ENCODE results near the gene DPP6.

DPP6 gene

GRCh38 chr7:154869436-154869835, 817.2 kb downstream of the DPP6 start:
- Histone ChIP-seq H3K27me3 (ENCODE audit: control insufficient read depth, insufficient read depth, low read length) (no peaks in the 10 kb centered on the region), H3K4me1 (ENCODE audit: control insufficient read depth, insufficient read depth, low read length) (peaks cover 11% of the 10 kb centered on the region; the same call in 1 of the 2 replicates), H3K4me3 (ENCODE audit: low read depth, low read length) (no peak overlapping the region), H3K9me3 (ENCODE audit: control insufficient read depth, insufficient read depth, low read length) (no peaks in the 10 kb centered on the region), H3K27ac (ENCODE audit: low read depth, low read length) (no peak overlapping the region), H3K36me3 (ENCODE audit: control insufficient read depth, insufficient read depth, low read length) (no peaks in the 10 kb centered on the region), H3K9ac (ENCODE audit: low read depth, low read length) (no peak overlapping the region)

- H3K36me3 ChIP-seq (ENCODE audit: control insufficient read depth, insufficient read depth, low read length) = no peaks in the 10 kb centered on the region
- no peak overlapping the region for H3K4me3 ChIP-seq (ENCODE audit: low read depth, low read length)
- H3K27me3 ChIP-seq (ENCODE audit: control insufficient read depth, insufficient read depth, low read length) = no peaks in the 10 kb centered on the region
- H3K4me1 ChIP-seq (ENCODE audit: control insufficient read depth, insufficient read depth, low read length) = peaks cover 11% of the 10 kb centered on the region; the same call in 1 of the 2 replicates
- no peak overlapping the region for H3K9ac ChIP-seq (ENCODE audit: low read depth, low read length)
- H3K9me3 ChIP-seq (ENCODE audit: control insufficient read depth, insufficient read depth, low read length) = no peaks in the 10 kb centered on the region
- no peak overlapping the region for H3K27ac ChIP-seq (ENCODE audit: low read depth, low read length)
Observed at GRCh38 chr7:154871507-154871906, 819.3 kb downstream of the DPP6 start.

- Histone ChIP-seq H3K9ac (ENCODE audit: low read depth, low read length) (no peak overlapping the region), H3K4me1 (ENCODE audit: control insufficient read depth, insufficient read depth, low read length) (peaks cover 11% of the 10 kb centered on the region; the same call in 1 of the 2 replicates), H3K4me3 (ENCODE audit: low read depth, low read length) (no peak overlapping the region), H3K27ac (ENCODE audit: low read depth, low read length) (no peak overlapping the region), H3K27me3 (ENCODE audit: control insufficient read depth, insufficient read depth, low read length) (no peaks in the 10 kb centered on the region), H3K9me3 (ENCODE audit: control insufficient read depth, insufficient read depth, low read length) (no peaks in the 10 kb centered on the region), H3K36me3 (ENCODE audit: control insufficient read depth, insufficient read depth, low read length) (no peaks in the 10 kb centered on the region)
Observed at GRCh38 chr7:154871928-154872750, 819.9 kb downstream of the DPP6 start.

GRCh38 chr7:154872811-154873499, 820.8 kb downstream of the DPP6 start:
- Histone ChIP-seq H3K9me3 (ENCODE audit: control insufficient read depth, insufficient read depth, low read length) (no peaks in the 10 kb centered on the region), H3K27ac (ENCODE audit: low read depth, low read length) (no peak overlapping the region), H3K27me3 (ENCODE audit: control insufficient read depth, insufficient read depth, low read length) (no peaks in the 10 kb centered on the region), H3K36me3 (ENCODE audit: control insufficient read depth, insufficient read depth, low read length) (no peaks in the 10 kb centered on the region), H3K4me3 (ENCODE audit: low read depth, low read length) (no peak overlapping the region), H3K9ac (ENCODE audit: low read depth, low read length) (no peak overlapping the region), H3K4me1 (ENCODE audit: control insufficient read depth, insufficient read depth, low read length) (peaks cover 11% of the 10 kb centered on the region; the same call in 1 of the 2 replicates)

GRCh38 chr7:154873500-154874121, 821.4 kb downstream of the DPP6 start:
- H3K9me3 ChIP-seq (ENCODE audit: control insufficient read depth, insufficient read depth, low read length) = no peaks in the 10 kb centered on the region
- no peak overlapping the region for H3K27ac ChIP-seq (ENCODE audit: low read depth, low read length)
- peaks cover 8% of the 10 kb centered on the region; the same call in 1 of the 2 replicates for H3K4me1 ChIP-seq (ENCODE audit: control insufficient read depth, insufficient read depth, low read length)
- H3K9ac ChIP-seq (ENCODE audit: low read depth, low read length) = no peak overlapping the region
- H3K27me3 ChIP-seq (ENCODE audit: control insufficient read depth, insufficient read depth, low read length) = no peaks in the 10 kb centered on the region
- no peak overlapping the region for H3K4me3 ChIP-seq (ENCODE audit: low read depth, low read length)
- H3K36me3 ChIP-seq (ENCODE audit: control insufficient read depth, insufficient read depth, low read length) = no peaks in the 10 kb centered on the region

DNA sequence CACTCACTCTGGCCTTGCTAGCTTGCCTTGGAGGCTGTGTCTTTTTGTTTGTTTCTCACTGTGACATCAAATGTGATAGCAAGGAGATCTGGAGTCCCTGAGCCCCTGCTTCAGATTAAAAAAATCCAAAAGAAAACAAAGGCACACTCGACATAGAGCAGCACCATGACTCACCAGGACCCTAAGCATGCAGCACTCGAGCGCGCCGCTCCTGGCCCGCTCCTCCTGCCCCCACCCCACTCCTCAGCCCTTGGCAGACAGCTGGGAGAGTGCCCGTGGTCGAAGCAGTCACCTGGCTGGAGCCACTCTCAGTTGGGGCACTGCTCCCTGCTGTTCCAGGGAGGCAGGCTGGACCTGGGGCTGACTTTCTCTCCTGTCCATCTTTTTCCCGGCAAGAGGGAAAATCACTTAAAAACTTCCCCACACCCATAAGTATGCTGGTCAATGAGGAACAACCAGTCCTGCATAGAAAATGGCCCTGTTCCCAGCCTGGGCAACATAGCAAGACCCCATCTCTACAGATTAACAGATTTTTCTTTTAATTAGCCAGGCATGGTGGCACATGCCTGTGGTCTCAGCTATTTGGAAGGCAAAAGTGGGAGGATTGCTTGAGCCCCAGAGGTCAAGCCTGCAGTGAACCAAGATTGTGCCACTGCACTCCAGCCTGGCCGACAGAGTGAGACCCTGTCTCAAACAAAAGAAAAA, 822.4 kb downstream of the DPP6 start:
- no peaks in the 10 kb centered on the region for H3K4me1 ChIP-seq (ENCODE audit: control insufficient read depth, insufficient read depth, low read length)
- H3K9ac ChIP-seq (ENCODE audit: low read depth, low read length) = no peak overlapping the region
- H3K4me3 ChIP-seq (ENCODE audit: low read depth, low read length) = no peak overlapping the region
- no peak overlapping the region for H3K27ac ChIP-seq (ENCODE audit: low read depth, low read length)
- H3K27me3 ChIP-seq (ENCODE audit: control insufficient read depth, insufficient read depth, low read length) = no peaks in the 10 kb centered on the region
- no peaks in the 10 kb centered on the region for H3K9me3 ChIP-seq (ENCODE audit: control insufficient read depth, insufficient read depth, low read length)
- H3K36me3 ChIP-seq (ENCODE audit: control insufficient read depth, insufficient read depth, low read length) = no peaks in the 10 kb centered on the region

- Histone ChIP-seq H3K9me3 (ENCODE audit: control insufficient read depth, insufficient read depth, low read length) (no peaks in the 10 kb centered on the region), H3K27me3 (ENCODE audit: control insufficient read depth, insufficient read depth, low read length) (no peaks in the 10 kb centered on the region), H3K36me3 (ENCODE audit: control insufficient read depth, insufficient read depth, low read length) (no peaks in the 10 kb centered on the region), H3K27ac (ENCODE audit: low read depth, low read length) (no peak overlapping the region), H3K9ac (ENCODE audit: low read depth, low read length) (no peak overlapping the region), H3K4me3 (ENCODE audit: low read depth, low read length) (no peak overlapping the region), H3K4me1 (ENCODE audit: control insufficient read depth, insufficient read depth, low read length) (no peaks in the 10 kb centered on the region)
Observed at GRCh38 chr7:154875297-154875696, 823.1 kb downstream of the DPP6 start.

DNA sequence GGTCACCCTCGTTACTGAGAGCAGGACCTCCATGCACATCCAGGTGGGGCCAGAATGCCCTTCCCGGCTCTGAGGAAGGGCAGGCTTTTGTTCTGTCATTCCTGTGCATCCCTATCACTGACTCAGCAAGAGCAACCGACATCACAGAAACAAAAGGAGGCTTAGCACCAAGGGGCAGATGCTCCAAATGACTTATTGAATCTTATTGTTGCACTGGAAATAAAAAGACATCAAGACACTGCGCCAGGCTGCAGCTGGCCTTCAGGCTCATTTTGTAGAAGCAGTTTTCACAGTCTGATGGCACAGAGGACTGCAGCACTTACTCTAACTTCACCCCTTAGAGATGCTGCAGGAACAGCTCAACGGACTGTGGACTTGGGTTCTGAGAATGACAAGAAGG, 824.3 kb downstream of the DPP6 start:
- no peak overlapping the region for H3K9ac ChIP-seq (ENCODE audit: low read depth, low read length)
- no peak overlapping the region for H3K27ac ChIP-seq (ENCODE audit: low read depth, low read length)
- H3K27me3 ChIP-seq (ENCODE audit: control insufficient read depth, insufficient read depth, low read length) = no peaks in the 10 kb centered on the region
- H3K36me3 ChIP-seq (ENCODE audit: control insufficient read depth, insufficient read depth, low read length) = no peaks in the 10 kb centered on the region
- H3K4me3 ChIP-seq (ENCODE audit: low read depth, low read length) = no peak overlapping the region
- no peaks in the 10 kb centered on the region for H3K9me3 ChIP-seq (ENCODE audit: control insufficient read depth, insufficient read depth, low read length)
- no peaks in the 10 kb centered on the region for H3K4me1 ChIP-seq (ENCODE audit: control insufficient read depth, insufficient read depth, low read length)

GRCh38 chr7:154877031-154877430, 824.8 kb downstream of the DPP6 start:
- Histone ChIP-seq H3K4me3 (ENCODE audit: low read depth, low read length) (no peak overlapping the region), H3K4me1 (ENCODE audit: control insufficient read depth, insufficient read depth, low read length) (no peaks in the 10 kb centered on the region), H3K27ac (ENCODE audit: low read depth, low read length) (no peak overlapping the region), H3K36me3 (ENCODE audit: control insufficient read depth, insufficient read depth, low read length) (no peaks in the 10 kb centered on the region), H3K9me3 (ENCODE audit: control insufficient read depth, insufficient read depth, low read length) (no peaks in the 10 kb centered on the region), H3K9ac (ENCODE audit: low read depth, low read length) (no peak overlapping the region), H3K27me3 (ENCODE audit: control insufficient read depth, insufficient read depth, low read length) (no peaks in the 10 kb centered on the region)

- Histone ChIP-seq H3K27ac (ENCODE audit: low read depth, low read length) (no peak overlapping the region), H3K27me3 (ENCODE audit: control insufficient read depth, insufficient read depth, low read length) (no peaks in the 10 kb centered on the region), H3K9me3 (ENCODE audit: control insufficient read depth, insufficient read depth, low read length) (peaks cover 14% of the 10 kb centered on the region), H3K4me1 (ENCODE audit: control insufficient read depth, insufficient read depth, low read length) (no peaks in the 10 kb centered on the region), H3K36me3 (ENCODE audit: control insufficient read depth, insufficient read depth, low read length) (no peaks in the 10 kb centered on the region), H3K9ac (ENCODE audit: low read depth, low read length) (no peak overlapping the region), H3K4me3 (ENCODE audit: low read depth, low read length) (no peak overlapping the region)
Observed at GRCh38 chr7:154879629-154880028, 827.4 kb downstream of the DPP6 start.
